IMR-90 (cell line): ENCODE results near the gene CMBL. TPM values are rescaled to one million over a fixed set of nuclear protein-coding genes. Genes with fewer than 3 reads are reported as not detected.
A peak's percentile ranks its signal among the peaks of the same experiment; 100 is the strongest.

ENCODE experiments used
- ATAC-seq: fragments of 200-7000 bp; cut with Tn5 transposase; 2 replicates; pipeline ENCODE4 v1.9.1; 2020; ENCODE audit warnings: low read depth, mild to moderate bottlenecking, moderate library complexity
- BruUV-seq: library from RNA; stranded (reverse); fragments of 400-500 nt; replicated peaks from 2 replicates; lab custom pipeline; 2021; lab: Mats Ljungman, UMichigan
- CTCF ChIA-PET: fragments of 300-600 bp; formaldehyde crosslinking; extraction: SDS; loops from one replicate; lab custom pipeline; 2021; ENCODE audit warnings: antibody characterized with exemption; lab: Yijun Ruan, JAX
- POLR2A ChIA-PET: fragments of 300-600 bp; sonication (Branson Sonifier 250); formaldehyde crosslinking; loops from one replicate; lab custom pipeline; 2022; ENCODE audit warnings: antibody characterized with exemption; ENCODE audit not compliant: unreplicated experiment; lab: Charles Lee
- DNase-seq: peaks from one replicate; pipeline ENCODE4 v3.0.0; 2013
- H2AFZ ChIP-seq: replicated peaks from 2 replicates; pipeline ENCODE3; 2013; ENCODE audit warnings: low read length, mild to moderate bottlenecking; ENCODE audit not compliant: poor library complexity
- H2AK5ac ChIP-seq: 2 replicates; pipeline ENCODE4 v1.6.1; 2013; ENCODE audit warnings: low read depth, low read length, inconsistent platforms
- H2AK9ac ChIP-seq: replicated peaks from 2 replicates; pipeline ENCODE3; 2013; ENCODE audit warnings: mild to moderate bottlenecking, low read depth, low read length, moderate library complexity; ENCODE audit not compliant: poor library complexity
- H2BK120ac ChIP-seq: 2 replicates; pipeline ENCODE4 v1.6.1; 2013; ENCODE audit warnings: low read depth, low read length, inconsistent platforms
- H2BK15ac ChIP-seq: 3 replicates; pipeline ENCODE4 v1.6.1; 2013; ENCODE audit warnings: low read depth, low read length, inconsistent platforms
- H2BK20ac ChIP-seq: 2 replicates; pipeline ENCODE4 v1.6.1; 2013; ENCODE audit warnings: low read depth, mild to moderate bottlenecking, inconsistent platforms, low read length, moderate library complexity
- H2BK5ac ChIP-seq: 2 replicates; pipeline ENCODE4 v1.6.1; 2013; ENCODE audit warnings: mild to moderate bottlenecking, low read depth, low read length, inconsistent platforms; ENCODE audit not compliant: poor library complexity, severe bottlenecking
- H3K14ac ChIP-seq: replicated peaks from 2 replicates; pipeline ENCODE4 v1.6.1; 2013; ENCODE audit warnings: low read depth, low read length, inconsistent platforms
- H3K18ac ChIP-seq: 2 replicates; pipeline ENCODE4 v1.6.1; 2013; ENCODE audit warnings: low read depth, low read length, control low read depth
- H3K23ac ChIP-seq: 2 replicates; pipeline ENCODE4 v1.6.1; 2013; ENCODE audit warnings: low read depth, low read length, inconsistent platforms
- H3K27ac ChIP-seq: 2 replicates; pipeline ENCODE4 v1.5.1; 2013; ENCODE audit warnings: mild to moderate bottlenecking, control low read depth, low read length; ENCODE audit not compliant: insufficient read depth
- H3K27me3 ChIP-seq: 2 replicates; pipeline ENCODE4 v1.6.1; 2013; ENCODE audit warnings: low read length; ENCODE audit not compliant: control insufficient read depth, insufficient read depth
- H3K36me3 ChIP-seq: 2 replicates; pipeline ENCODE4 v1.6.1; 2013; ENCODE audit warnings: low read length, mixed read lengths; ENCODE audit not compliant: control insufficient read depth, insufficient read depth
- H3K4ac ChIP-seq: 2 replicates; pipeline ENCODE4 v1.6.1; 2013; ENCODE audit warnings: low read depth, low read length, inconsistent platforms
- H3K4me1 ChIP-seq: 2 replicates; pipeline ENCODE4 v1.6.1; 2013; ENCODE audit warnings: low read length, mixed read lengths; ENCODE audit not compliant: control insufficient read depth, insufficient read depth
- H3K4me2 ChIP-seq: 2 replicates; pipeline ENCODE4 v1.6.1; 2013; ENCODE audit warnings: low read depth, mild to moderate bottlenecking, control low read depth, low read length, moderate library complexity
- H3K4me3 ChIP-seq: 2 replicates; pipeline ENCODE4 v1.5.1; 2013; ENCODE audit warnings: low read depth, mild to moderate bottlenecking, control low read depth, low read length, moderate library complexity; ENCODE audit not compliant: insufficient read depth
- H3K56ac ChIP-seq: 2 replicates; pipeline ENCODE4 v1.6.1; 2013; ENCODE audit warnings: low read length, inconsistent platforms; ENCODE audit not compliant: insufficient read depth; ENCODE audit errors: extremely low read depth
- H3K79me1 ChIP-seq, 2 experiments: 2 replicates each; pipeline ENCODE4 v1.6.1; 2013; ENCODE audit warnings: low read length in 2 of 2, inconsistent platforms in 1 of 2, low read depth in 1 of 2
- H3K9ac ChIP-seq: 2 replicates; pipeline ENCODE4 v1.6.1; 2013; ENCODE audit warnings: low read depth, low read length, control low read depth
- H3K9me1 ChIP-seq: 2 replicates; pipeline ENCODE4 v1.6.1; 2013; ENCODE audit warnings: low read length, inconsistent platforms; ENCODE audit not compliant: insufficient read depth
- H3K9me3 ChIP-seq: 2 replicates; pipeline ENCODE4 v1.6.1; 2013; ENCODE audit warnings: low read length; ENCODE audit not compliant: control insufficient read depth, insufficient read depth
- H4K20me1 ChIP-seq: 2 replicates; pipeline ENCODE4 v1.6.1; 2013; ENCODE audit warnings: low read length, inconsistent platforms; ENCODE audit not compliant: insufficient read depth
- H4K5ac ChIP-seq: 2 replicates; pipeline ENCODE4 v1.6.1; 2013; ENCODE audit warnings: mild to moderate bottlenecking, low read depth, low read length, control low read depth
- H4K8ac ChIP-seq, 2 experiments: 2 replicates each; pipeline ENCODE4 v1.6.1; 2013; ENCODE audit warnings: low read depth in 2 of 2, low read length in 2 of 2, control low read depth in 1 of 2, inconsistent platforms in 1 of 2
- H4K91ac ChIP-seq: 2 replicates; pipeline ENCODE4 v1.6.1; 2013; ENCODE audit warnings: low read depth, low read length, inconsistent platforms; ENCODE audit not compliant: insufficient read depth
- CHD1 ChIP-seq: IDR thresholded peaks from 2 replicates; pipeline ENCODE4 v1.6.1; 2012; ENCODE audit warnings: low read depth, low read length, improper control_type of control experiment
- MAFK ChIP-seq: IDR thresholded peaks from 2 replicates; pipeline ENCODE4 v1.6.1; 2012; ENCODE audit warnings: low read depth, low read length, improper control_type of control experiment
- MAZ ChIP-seq: IDR thresholded peaks from 2 replicates; pipeline ENCODE4 v1.6.1; 2012; ENCODE audit warnings: low read depth, mild to moderate bottlenecking, low read length, improper control_type of control experiment, moderate library complexity, borderline replicate concordance
- RAD21 ChIP-seq: IDR thresholded peaks from 2 replicates; pipeline ENCODE4 v1.6.1; 2012; ENCODE audit warnings: low read length, improper control_type of control experiment
- WGBS, 2 experiments: methylation state at CpG; one replicate each; pipeline versions ENCODE4 v1.1.5 to v1.1.7; 2013; ENCODE audit warnings: missing lambda C conversion rate in 2 of 2; ENCODE audit not compliant: insufficient read length in 1 of 2; ENCODE audit errors: extremely low coverage in 2 of 2; 5-methylcytosine and 5-hydroxymethylcytosine counted together
- dilution Hi-C: fragments of 300-500 bp; cut with HindIII; formaldehyde crosslinking; loops from one replicate; pipeline ENCODE4 v1.14.3; 2018; ENCODE audit warnings: low sequenced_read_pairs; ENCODE audit not compliant: unreplicated experiment
- in situ Hi-C: fragments of 300-500 bp; cut with MboI; formaldehyde crosslinking; loops from 3 replicates; pipeline ENCODE4 v1.14.3; 2019; ENCODE audit warnings: low sequenced_read_pairs, inconsistent platforms, mixed read lengths
- intact Hi-C: fragments of 100-400 bp; cut with micrococcal nuclease; formaldehyde crosslinking; loops from 2 replicates; pipeline ENCODE4 v1.10.0; 2022
- polyA plus RNA-seq, 3 experiments: library from polyadenylated mRNA; depleted of rRNA; stranded (reverse); fragments of >200 nt; gene quantifications; 2 replicates each; pipeline ENCODE4 v1.2.3, GENCODE V29; 2012; ENCODE audit warnings: low replicate concordance in 1 of 3
- total RNA-seq: library from RNA; depleted of rRNA; stranded (reverse); fragments of >200 nt; gene quantifications from 2 replicates; pipeline ENCODE4 v1.2.3, GENCODE V29; 2012

Gene CMBL
- total and polyA plus RNA-seq, 2 of the 4 experiments (the other 2 are of a cell fraction) = 5.0 to 26.3 TPM

GRCh38 chr5:10330511-10331230 lies 23.0 kb upstream of the CMBL start:
- 93% methylated on average over 3 of the region's 10 CpGs; no CpG with 5 or more reads in 1 of the 2 experiments for WGBS, 2 experiments
- 0 out of 2 replicates have a peak overlapping the region, but pooled peaks have one; percentile 1 for H3K4ac ChIP-seq
- H3K4me3 ChIP-seq = no peak overlapping the region
- no TSS peak for BruUV-seq
- H4K20me1 ChIP-seq = no peaks in the 10 kb centered on the region
- no peaks in the 10 kb centered on the region for H3K36me3 ChIP-seq
- H2BK20ac ChIP-seq = no peak overlapping the region
- H2AK5ac ChIP-seq = peak overlapping the region; percentile 35; the same call in 1 of the 2 replicates
- no peak overlapping the region for H2AK9ac ChIP-seq
- ATAC-seq (no peak), DNase-seq (no peak)
- TF ChIP-seq CHD1 (no peak), MAFK (no peak), RAD21 (no peak), MAZ (no peak)
- peak overlapping the region; percentile 79; the same call in 1 of the 2 replicates for H3K27ac ChIP-seq
- H3K9me3 ChIP-seq = no peaks in the 10 kb centered on the region
- peak overlapping the region; percentile 66; the same call in 1 of the 2 replicates for H3K4me2 ChIP-seq
- in situ Hi-C loops = no loop called here
- intact Hi-C loops = loop anchor here (5.0 kb wide), 1 partner anchor 43 kb away; no protein-coding TSS in a partner anchor
- no peak overlapping the region for H2AFZ ChIP-seq
- POLR2A ChIA-PET = no interaction called here
- 0 out of 2 replicates have a peak overlapping the region, but pooled peaks have one; percentile 5 for H3K14ac ChIP-seq
- H3K4me1 ChIP-seq = peaks cover 23% of the 10 kb centered on the region
- CTCF ChIA-PET = interaction anchor here (1.6 kb wide), 1 partner anchor 47 kb away, joined by 4 read pairs; no protein-coding TSS in a partner anchor
- peaks cover 14% of the 10 kb centered on the region for H3K9me1 ChIP-seq
- no peak overlapping the region; the same call in 1 of the 2 replicates for H4K5ac ChIP-seq
- peak overlapping the region; percentile 20 for H2BK120ac ChIP-seq
- H3K27me3 ChIP-seq = peaks cover 5% of the 10 kb centered on the region; the same call in 1 of the 2 replicates
- 0 out of 2 replicates have a peak overlapping the region, but pooled peaks have one; percentile 2 for H4K91ac ChIP-seq
- no peak overlapping the region for H2BK15ac ChIP-seq
- dilution Hi-C loops = no loop called here
- no peak overlapping the region for H3K23ac ChIP-seq
- H3K18ac ChIP-seq = peak overlapping the region; percentile 13; the same call in 1 of the 2 replicates
- H4K8ac ChIP-seq = no peak overlapping the region
- H3K9ac ChIP-seq = no peak overlapping the region
- no peaks in the 10 kb centered on the region for H3K79me1 ChIP-seq
- no peak overlapping the region for H2BK5ac ChIP-seq
- no peak overlapping the region for H3K56ac ChIP-seq
